ENCODE results near the gene DDX42. TPM values are rescaled to one million over a fixed set of nuclear protein-coding genes. Genes with fewer than 3 reads are reported as not detected.

DDX42 gene
- total RNA-seq, 1 experiment from 2014 or later: 128 TPM

- TF ChIP-seq FOXP4 (CRISPR knock-in tag; IDR thresholded peaks at IDR 0.05) (no peak), ZNF423 (CRISPR knock-in tag; IDR thresholded peaks at IDR 0.05) (no peak), TEAD4 (CRISPR knock-in tag; IDR thresholded peaks at IDR 0.05) (no peak), ZNF425 (CRISPR knock-in tag; conservative IDR thresholded peaks at IDR 0.05) (no peak), JUN (CRISPR knock-in tag; IDR thresholded peaks at IDR 0.05) (no peak), NR2C2 (CRISPR knock-in tag; IDR thresholded peaks at IDR 0.05) (no peak)
Measured at GRCh38 chr17:63766754-63767153, 7.2 kb upstream of the DDX42 start (continued).

GRCh38 chr17:63768433-63768832, 5.5 kb upstream of the DDX42 start:
- Mint-ChIP-seq H3K36me3 (peaks cover 23% of the 10 kb centered on the region), H3K4me1 (peaks cover 5% of the 10 kb centered on the region), H3K27me3 (ENCODE audit: low read depth) (no peaks in the 10 kb centered on the region), H3K4me3 (no peak overlapping the region), H3K9me3 (no peaks in the 10 kb centered on the region), H3K27ac (peak overlapping the region; percentile 51)
- ATAC-seq (no peak), DNase-seq (ENCODE audit: low spot score) (no peak)
- TF ChIP-seq SMAD4 (CRISPR knock-in tag; IDR thresholded peaks at IDR 0.05): no peak
- CTCF ChIA-PET: interaction anchor here (0.7 to 1.7 kb wide), 3 partner anchors 58 to 711 kb away, joined by 3 to 4 read pairs (median 3); no protein-coding TSS in a partner anchor
- POLR2A ChIA-PET: interaction anchor here (0.6 to 0.7 kb wide), 3 partner anchors 20 to 730 kb away, joined by 3 to 5 read pairs (median 4); no protein-coding TSS in a partner anchor

DNA sequence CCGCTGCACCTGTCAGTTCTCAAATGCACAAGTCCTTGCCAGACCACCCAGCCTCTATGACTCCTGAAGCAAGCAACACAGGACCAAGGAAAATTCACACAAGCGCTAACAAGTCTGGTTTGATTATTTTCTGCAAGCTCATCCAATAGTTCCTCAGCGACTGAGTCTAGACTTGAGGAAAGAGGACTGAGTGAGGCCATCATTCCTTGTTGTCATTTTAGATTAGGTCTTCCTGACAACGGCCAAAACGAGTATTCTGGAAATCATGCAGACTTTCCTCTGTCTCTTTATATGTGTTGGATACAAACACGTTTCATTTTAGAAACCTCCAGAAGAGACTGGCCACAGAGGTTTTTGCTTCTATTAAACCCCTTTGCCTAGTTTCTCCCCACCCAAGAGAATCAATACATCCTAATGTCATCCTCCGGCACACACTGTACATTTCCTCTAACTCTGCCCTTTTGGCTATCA, 1.1 kb upstream of the DDX42 start:
- Mint-ChIP-seq H3K27me3 (ENCODE audit: low read depth) (no peaks in the 10 kb centered on the region), H3K27ac (peak overlapping the region; percentile 100), H3K9me3 (no peaks in the 10 kb centered on the region), H3K4me3 (peak overlapping the region; percentile 97), H3K4me1 (peaks cover 19% of the 10 kb centered on the region), H3K36me3 (peaks cover 11% of the 10 kb centered on the region; the same call in 1 of the 2 replicates)
- ATAC-seq (no peak), DNase-seq (ENCODE audit: low spot score) (no peak)
- ChIA-PET POLR2A (interaction anchor here (1.0 to 1.6 kb wide), 7 partner anchors 8 to 72 kb away, joined by 3 to 12 read pairs (median 4); partner anchors contain the start of genes FTSJ3, LIMD2, PSMC5 and STRADA), CTCF (interaction anchor here (0.6 to 1.7 kb wide), 8 partner anchors 11 to 444 kb away, joined by 3 to 8 read pairs (median 4); no protein-coding TSS in a partner anchor)
- TF ChIP-seq JAZF1 (CRISPR knock-in tag; IDR thresholded peaks at IDR 0.05) (no peak), RELA (CRISPR knock-in tag; IDR thresholded peaks at IDR 0.05; ENCODE audit: borderline replicate concordance) (no peak), GABPB1 (CRISPR knock-in tag; IDR thresholded peaks at IDR 0.05) (no peak), TEAD1 (CRISPR knock-in tag; IDR thresholded peaks at IDR 0.05) (no peak), E2F4 (CRISPR knock-in tag; IDR thresholded peaks at IDR 0.05; ENCODE audit: borderline replicate concordance, low read depth) (no peak), KAT7 (CRISPR knock-in tag; IDR thresholded peaks at IDR 0.05; ENCODE audit: borderline replicate concordance) (no peak), RORB (CRISPR knock-in tag; IDR thresholded peaks at IDR 0.05) (no peak), E2F5 (CRISPR knock-in tag; IDR thresholded peaks at IDR 0.05) (no peak), ZNF671 (CRISPR knock-in tag; IDR thresholded peaks at IDR 0.05) (no peak), ATF6 (CRISPR knock-in tag; IDR thresholded peaks at IDR 0.05) (no peak), STAT6 (CRISPR knock-in tag; conservative IDR thresholded peaks at IDR 0.05; ENCODE audit: low read depth) (no peak), OVOL2 (CRISPR knock-in tag; IDR thresholded peaks at IDR 0.05; ENCODE audit: borderline replicate concordance) (no peak), ZNF121 (CRISPR knock-in tag; IDR thresholded peaks at IDR 0.05) (no peak), FOXP4 (CRISPR knock-in tag; IDR thresholded peaks at IDR 0.05) (no peak)

Data from WTC11 (cell line).